SK-MEL-5 (cell line): Measurements from ENCODE around the gene FAM20A. TPM values are rescaled to one million over a fixed set of nuclear protein-coding genes. Genes with fewer than 3 reads are reported as not detected.
"Not testable (repeated sequence)": the region's sequence is repeated elsewhere in the genome, so short reads cannot be mapped to it uniquely, and the experiment has no call there.

Experiments used
- DNase-seq: peaks from one replicate; pipeline ENCODE4 v3.0.0-alpha.2; 2016; ENCODE audit warnings: low read depth, low spot score
- in situ Hi-C: cut with HindIII; loops from 2 replicates; pipeline ENCODE4 v1.10.0; 2016; ENCODE audit warnings: low sequenced_read_pairs, high pct_unique_total_duplicates, low pct_unique_long_range_greater_than_20kb
- total RNA-seq: library from RNA; depleted of rRNA; stranded (reverse); fragments of >200 nt; shearing (Covaris generic); gene quantifications from 2 replicates; pipeline ENCODE4 v1.2.3, GENCODE V29; 2014; rRNA removed

The FAM20A gene
- total RNA-seq, 1 experiment from 2014 or later, result not detected

GRCh38 chr17:68492394-68493054 is 108.6 kb downstream of the FAM20A start:
- DNase-seq, in situ Hi-C loops: not testable (repeated sequence)

- peak; percentile 52 for DNase-seq
- in situ Hi-C loops, result no loop called here
Measured at GRCh38 chr17:68491381-68492231, 109.6 kb downstream of the FAM20A start.

GRCh38 chr17:68489919-68490318 is 111.2 kb downstream of the FAM20A start:
- in situ Hi-C loops, result no loop called here
- no peak for DNase-seq

Other genes with a start within 250 kb of the FAM20A start
- gene WIPI1, start 143.9 kb downstream of the FAM20A start, total RNA-seq, result 558 and 643 TPM in 2 replicates
- 974 and 1,047 TPM in 2 replicates for gene PRKAR1A, start 88.9 kb downstream of the FAM20A start, total RNA-seq